ENCODE results near the gene HOXB4.

Gene HOXB4

GRCh38 chr17:48615047-48615962 is 37.2 kb upstream of the HOXB4 start, which contains the start of gene HOXB8:
Gene HOXB8 (minus strand): TSS chr17:48615292. CDS start chr17:48614704, 588 bp downstream.
- no peak for DNase-seq (ENCODE audit: low read depth in 3 of 3)

GRCh38 chr17:48613862-48614694 is 35.9 kb upstream of the HOXB4 start:
- no peak for DNase-seq (ENCODE audit: low read depth in 3 of 3)

- peak in 1 of 3 experiments; percentile 42 for DNase-seq (ENCODE audit: low read depth in 3 of 3)
Observed at GRCh38 chr17:48612854-48613691, 34.9 kb upstream of the HOXB4 start.

- DNase-seq (ENCODE audit: low read depth in 3 of 3) = no peak
Observed at GRCh38 chr17:48612456-48612853, 34.3 kb upstream of the HOXB4 start.

- DNase-seq (ENCODE audit: low read depth in 3 of 3) = no peak
Observed at GRCh38 chr17:48611681-48612455, 33.7 kb upstream of the HOXB4 start.

- no peak for DNase-seq (ENCODE audit: low read depth in 3 of 3)
Observed at GRCh38 chr17:48611213-48611612, 33.1 kb upstream of the HOXB4 start.

- peak in 1 of 3 experiments; percentile 40 for DNase-seq (ENCODE audit: low read depth in 3 of 3)
Observed at GRCh38 chr17:48610282-48611211, 32.4 kb upstream of the HOXB4 start, which contains the start of gene HOXB7. Gene HOXB7 (minus strand): TSS chr17:48611017. CDS start chr17:48610918, 99 bp downstream.

- no peak for DNase-seq (ENCODE audit: low read depth in 3 of 3)
Observed at GRCh38 chr17:48609759-48610281, 31.7 kb upstream of the HOXB4 start.

GRCh38 chr17:48609033-48609432 is 30.9 kb upstream of the HOXB4 start:
- DNase-seq (ENCODE audit: low read depth in 3 of 3) = no peak

- no peak for DNase-seq (ENCODE audit: low read depth in 3 of 3)
Observed at GRCh38 chr17:48608494-48608834, 30.3 kb upstream of the HOXB4 start.

- no peak for DNase-seq (ENCODE audit: low read depth in 3 of 3)
Observed at GRCh38 chr17:48606892-48607614, 28.9 kb upstream of the HOXB4 start.

- DNase-seq (ENCODE audit: low read depth in 3 of 3) = no peak
Observed at GRCh38 chr17:48605991-48606891, 28.1 kb upstream of the HOXB4 start.

GRCh38 chr17:48605409-48605919 is 27.3 kb upstream of the HOXB4 start:
- DNase-seq (ENCODE audit: low read depth in 3 of 3) = no peak

- no peak for DNase-seq (ENCODE audit: low read depth in 3 of 3)
Observed at GRCh38 chr17:48604770-48605329, 26.7 kb upstream of the HOXB4 start, which contains the start of gene HOXB6. Gene HOXB6 (minus strand): TSS chr17:48604986. CDS start chr17:48598150, 6,836 bp downstream.

- DNase-seq (ENCODE audit: low read depth in 3 of 3) = no peak
Observed at GRCh38 chr17:48603959-48604769, 26.0 kb upstream of the HOXB4 start.

Measured in stimulated activated CD4-positive, alpha-beta T cell treated with anti-CD3 and anti-CD28 coated beads, TNF-alpha, amount 100 ng/mL, for 4 hours (primary cell).